Activated CD4-positive, alpha-beta T cell treated with anti-CD3 and anti-CD28 coated beads, Interleukin-2, amount 50 U/mL, for 4 hours (primary cell): Measurements from ENCODE around the gene WDR33.

ENCODE experiments used
- DNase-seq, 2 experiments: peaks; one replicate each; pipeline ENCODE4 v3.0.0-alpha.2; 2020

WDR33 gene

GRCh38 chr2:127690696-127691095 is 120.3 kb downstream of the WDR33 start:
- no peak for DNase-seq

GRCh38 chr2:127688405-127688804 is 122.6 kb downstream of the WDR33 start:
- DNase-seq, result no peak

- DNase-seq, result no peak
Observed at GRCh38 chr2:127685410-127686080, 125.4 kb downstream of the WDR33 start.

- DNase-seq, result no peak
Observed at GRCh38 chr2:127683757-127684156, 127.2 kb downstream of the WDR33 start.

- no peak for DNase-seq
Observed at GRCh38 chr2:127683056-127683455, 127.9 kb downstream of the WDR33 start.

- DNase-seq, result no peak
Observed at GRCh38 chr2:127681976-127682857, 128.8 kb downstream of the WDR33 start.

- DNase-seq, result no peak
Observed at GRCh38 chr2:127681288-127681804, 129.6 kb downstream of the WDR33 start.

- no peak for DNase-seq
Observed at GRCh38 chr2:127680706-127681287, 130.2 kb downstream of the WDR33 start.

- DNase-seq, result no peak
Observed at GRCh38 chr2:127679680-127680361, 131.2 kb downstream of the WDR33 start.

GRCh38 chr2:127678991-127679390 is 132.0 kb downstream of the WDR33 start:
- no peak for DNase-seq

GRCh38 chr2:127678531-127678930 is 132.4 kb downstream of the WDR33 start:
- DNase-seq, result no peak

- DNase-seq, result no peak
Observed at GRCh38 chr2:127676906-127677305, 134.1 kb downstream of the WDR33 start.

- DNase-seq, result no peak
Observed at GRCh38 chr2:127675331-127676261, 135.4 kb downstream of the WDR33 start, which contains the start of gene LIMS2. TSS of gene LIMS2 (minus strand) at chr2:127675530. CDS start at chr2:127675024, 506 bp downstream.

GRCh38 chr2:127674241-127675209 is 136.4 kb downstream of the WDR33 start:
- DNase-seq, result peak in 1 of 2 experiments; percentile 8

GRCh38 chr2:127673291-127674069 is 137.5 kb downstream of the WDR33 start:
- no peak for DNase-seq

- no peak for DNase-seq
Observed at GRCh38 chr2:127672341-127673224, 138.4 kb downstream of the WDR33 start.

GRCh38 chr2:127671557-127672302 is 139.2 kb downstream of the WDR33 start:
- DNase-seq, result no peak

- DNase-seq, result no peak
Observed at GRCh38 chr2:127670957-127671290, 140.0 kb downstream of the WDR33 start.
